T-helper 1 cell (primary cell): ENCODE measurements around the gene ALKBH4.
"Not testable (repeated sequence)": the region's sequence is repeated elsewhere in the genome, so short reads cannot be mapped to it uniquely, and the experiment has no call there.

ENCODE experiments used
- DNase-seq, 5 donors: peaks; one replicate each; pipeline ENCODE4 v3.0.0-alpha.2; 2012 to 2020
- total RNA-seq, 4 donors: gene quantifications; one replicate each; lab custom pipeline; 2026; lab: John Stamatoyannopoulos, UW

Gene ALKBH4, protein sequence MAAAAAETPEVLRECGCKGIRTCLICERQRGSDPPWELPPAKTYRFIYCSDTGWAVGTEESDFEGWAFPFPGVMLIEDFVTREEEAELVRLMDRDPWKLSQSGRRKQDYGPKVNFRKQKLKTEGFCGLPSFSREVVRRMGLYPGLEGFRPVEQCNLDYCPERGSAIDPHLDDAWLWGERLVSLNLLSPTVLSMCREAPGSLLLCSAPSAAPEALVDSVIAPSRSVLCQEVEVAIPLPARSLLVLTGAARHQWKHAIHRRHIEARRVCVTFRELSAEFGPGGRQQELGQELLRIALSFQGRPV
- 3.4 to 6.2 (median 5.1) reads per million in 4 donors for total RNA-seq

GRCh38 chr7:102464577-102465280 is at the start of gene ALKBH4, which contains the start of gene LRWD1:
Gene ALKBH4, minus strand, starts transcription at chr7:102464863. Its CDS starts 27 bp downstream, at chr7:102464836.
Gene LRWD1, plus strand, starts transcription at chr7:102464984. Its CDS starts 97 bp downstream, at chr7:102465081.
- peak; percentile 88 to 94 (median 90) for DNase-seq

DNA sequence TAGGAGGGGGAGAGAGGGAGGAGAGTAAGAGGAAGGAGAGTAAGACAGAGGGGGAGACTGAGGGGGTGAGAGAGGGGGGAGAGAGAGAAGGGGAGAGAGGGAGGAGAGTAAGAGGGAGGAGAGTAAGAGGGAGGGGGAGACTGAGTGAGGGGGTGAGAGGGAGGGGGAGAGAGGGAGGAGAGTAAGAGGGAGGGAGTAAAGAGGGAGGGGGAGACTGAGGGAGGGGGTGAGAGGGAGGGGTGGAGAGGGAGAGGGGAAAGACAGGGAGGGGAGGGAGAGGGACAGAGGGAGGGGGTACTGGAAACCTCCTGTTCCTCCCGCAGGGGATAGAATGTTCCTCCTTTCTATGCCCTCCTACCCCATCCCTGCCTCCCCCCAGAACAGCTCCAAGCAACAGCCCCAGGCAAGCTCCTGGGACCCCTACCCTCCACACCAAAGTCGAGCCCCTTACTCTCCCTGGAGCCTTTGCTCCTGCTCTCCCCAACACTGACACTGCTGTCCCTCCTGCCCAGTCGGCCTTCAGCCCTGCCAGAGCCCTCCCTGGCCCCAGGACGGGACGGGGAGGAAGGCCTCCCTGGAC is 48.1 kb upstream of the ALKBH4 start:
- DNase-seq = peak in 1 of 5 donors; percentile 0

- DNase-seq = not testable (repeated sequence)
Observed at GRCh38 chr7:102511860-102512522, 47.3 kb upstream of the ALKBH4 start.

- DNase-seq = not testable (repeated sequence)
Observed at GRCh38 chr7:102510575-102510974, 45.9 kb upstream of the ALKBH4 start.

- not testable (repeated sequence) for DNase-seq
Observed at GRCh38 chr7:102507410-102508088, 42.9 kb upstream of the ALKBH4 start.

- peak in 1 of 5 donors; percentile 7 for DNase-seq
Observed at GRCh38 chr7:102505298-102506185, 40.9 kb upstream of the ALKBH4 start.

GRCh38 chr7:102503141-102503540 is 38.5 kb upstream of the ALKBH4 start:
- DNase-seq = not testable (repeated sequence)

GRCh38 chr7:102498321-102498720 is 33.7 kb upstream of the ALKBH4 start:
- not testable (repeated sequence) for DNase-seq

- not testable (repeated sequence) for DNase-seq
Observed at GRCh38 chr7:102497308-102497707, 32.6 kb upstream of the ALKBH4 start.

- DNase-seq = not testable (repeated sequence)
Observed at GRCh38 chr7:102496861-102497260, 32.2 kb upstream of the ALKBH4 start.

GRCh38 chr7:102494473-102495149 is 29.9 kb upstream of the ALKBH4 start:
- not testable (repeated sequence) for DNase-seq

DNA sequence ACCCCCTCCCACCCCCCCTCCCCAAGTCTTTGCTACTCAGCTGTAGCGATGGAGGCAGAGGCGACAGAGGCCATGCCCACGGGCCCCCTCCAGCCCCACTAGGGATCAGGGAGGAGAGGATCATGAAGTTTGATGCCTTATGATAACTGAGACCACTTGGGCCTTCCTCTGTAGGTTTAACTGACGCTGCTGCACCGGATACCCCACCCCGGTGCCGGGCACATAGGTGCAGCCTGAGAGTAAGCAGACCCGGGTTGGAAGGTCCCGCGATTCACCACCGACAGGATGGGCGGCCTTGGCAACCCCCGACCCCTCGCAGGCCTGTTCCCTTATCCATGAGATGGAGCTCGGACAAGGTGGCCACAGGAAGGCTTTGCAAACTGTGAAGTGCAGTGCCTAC is 29.4 kb upstream of the ALKBH4 start:
- DNase-seq = not testable (repeated sequence)

DNA sequence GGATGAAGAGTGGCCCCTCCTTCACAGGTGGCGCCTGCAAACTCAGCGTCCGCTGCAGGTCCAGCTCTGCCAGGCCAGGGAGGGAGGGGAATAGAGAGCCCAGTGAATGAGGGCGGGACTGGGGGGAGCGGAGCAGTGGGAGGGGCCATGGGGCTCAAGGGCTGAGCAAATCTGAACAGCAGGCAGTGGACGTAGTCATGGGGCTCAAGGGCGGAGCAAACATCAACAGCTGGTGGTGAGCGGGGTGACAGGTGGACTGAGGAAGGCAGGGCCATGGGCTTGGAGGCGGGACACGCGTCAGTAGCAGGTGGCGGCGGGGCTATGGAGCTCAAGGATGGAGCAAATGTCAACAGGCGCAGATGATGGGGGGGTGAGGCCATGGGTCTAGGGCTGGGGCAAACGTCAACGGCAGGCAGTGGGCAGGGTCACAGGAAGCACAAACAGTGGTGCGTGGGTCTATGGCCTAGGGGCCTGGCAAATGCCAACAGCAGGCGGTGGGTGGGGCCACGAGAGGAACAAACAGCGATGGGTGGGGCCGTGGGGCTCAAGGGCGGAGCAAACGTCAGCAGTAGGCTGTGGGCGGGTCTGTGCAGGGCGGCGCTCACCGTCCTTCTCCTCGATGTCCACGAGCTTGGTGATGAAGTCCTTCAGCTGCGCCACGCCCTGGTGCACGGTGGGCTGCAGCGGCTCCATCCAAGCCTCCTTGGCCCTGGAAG is 28.7 kb upstream of the ALKBH4 start:
- DNase-seq = not testable (repeated sequence)

DNA sequence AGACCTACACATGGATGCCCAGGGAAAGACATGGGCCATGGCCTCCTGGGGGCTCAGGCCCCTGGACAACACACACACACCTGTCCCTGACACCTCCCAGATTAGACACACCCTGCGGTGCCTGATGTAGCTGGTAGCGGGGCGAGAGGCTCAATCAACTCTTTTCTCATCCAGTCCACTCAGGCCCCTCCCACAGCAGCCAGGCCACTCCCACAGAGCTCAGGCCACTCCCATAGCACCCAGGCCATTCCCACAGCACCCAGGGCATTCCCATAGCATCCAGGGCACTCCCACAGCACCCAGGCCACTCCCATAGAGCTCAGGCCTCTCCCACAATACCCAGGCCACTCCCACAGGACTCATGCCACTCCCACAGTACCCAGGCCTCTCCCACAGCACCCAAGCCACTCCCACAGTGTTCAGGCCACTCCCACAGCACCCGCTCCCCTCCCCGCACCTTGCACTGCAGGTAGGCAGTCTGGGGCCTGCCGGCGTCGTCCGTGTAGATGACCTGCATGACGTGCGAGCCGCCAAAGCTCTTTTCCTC is 25.9 kb upstream of the ALKBH4 start:
- peak in 4 of 5 donors; percentile 24 to 36 (median 31) for DNase-seq

DNA sequence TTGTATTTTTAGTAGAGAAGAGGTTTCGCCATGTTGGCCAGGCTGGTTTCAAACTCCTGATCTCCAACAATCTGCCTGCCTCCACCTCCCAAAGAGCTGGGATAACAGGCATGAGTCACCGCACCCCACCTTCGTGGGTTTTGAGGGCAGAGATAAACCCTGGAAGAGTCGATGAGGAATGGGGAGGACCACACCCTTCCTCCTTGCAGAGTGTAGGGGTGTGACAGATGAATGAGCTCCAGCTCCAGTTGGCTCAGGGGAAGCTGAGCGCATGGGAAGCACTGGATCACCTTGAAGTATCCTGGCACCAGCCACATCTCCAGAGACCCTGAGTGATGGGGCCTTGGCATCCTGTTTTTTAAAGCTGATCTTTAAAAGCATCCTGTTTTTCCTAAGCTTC is 19.7 kb upstream of the ALKBH4 start:
- DNase-seq = not testable (repeated sequence)

GRCh38 chr7:102481962-102482361 is 17.3 kb upstream of the ALKBH4 start:
- DNase-seq = not testable (repeated sequence)

DNA sequence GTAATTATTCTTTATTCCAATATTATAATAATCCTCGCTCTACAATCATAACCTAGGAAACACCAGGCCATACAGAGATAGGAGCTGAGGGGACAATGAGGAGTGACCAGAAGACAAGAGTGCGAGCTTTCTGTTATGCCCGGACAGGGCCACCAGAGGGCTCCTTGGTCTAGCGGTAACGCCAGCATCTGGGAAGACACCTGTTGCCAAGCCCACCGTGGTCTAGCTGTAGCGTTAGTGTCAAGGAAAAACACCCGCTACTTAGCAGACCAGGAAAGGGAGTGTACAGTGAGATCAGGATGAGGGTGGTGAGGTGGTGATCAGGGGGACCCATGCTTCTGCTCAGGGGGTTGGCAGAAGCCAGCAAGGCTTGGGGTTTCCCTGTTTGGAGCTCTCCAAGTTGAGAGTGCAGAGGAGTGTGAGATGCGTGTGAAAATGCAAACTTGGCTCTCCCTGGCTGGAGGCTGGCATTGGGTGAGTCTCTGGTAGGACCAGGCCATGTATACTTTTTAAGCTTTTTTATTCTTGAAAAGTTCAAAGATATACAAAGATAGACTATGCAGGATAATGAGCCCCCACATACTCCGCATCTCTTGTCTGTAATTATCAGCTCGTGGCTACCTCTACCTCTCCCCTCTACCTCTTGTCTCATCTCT is 15.4 kb upstream of the ALKBH4 start:
- peak in 1 of 5 donors; percentile 4 for DNase-seq

GRCh38 chr7:102479209-102479584 is 14.5 kb upstream of the ALKBH4 start:
- DNase-seq = not testable (repeated sequence)
